ENCODE data around the gene CMTR1. TPM values are rescaled to one million over a fixed set of nuclear protein-coding genes. Genes with fewer than 3 reads are reported as not detected.
A peak's percentile ranks its signal among the peaks of the same experiment; 100 is the strongest.

Gene CMTR1
- total RNA-seq, 1 donor from 2014 or later = 28.1 TPM

GRCh38 chr6:37432590-37432915 is 468 bp upstream of the CMTR1 start:
- H3K36me3 Mint-ChIP-seq (ENCODE audit: low read depth) = peaks cover 5% of the 10 kb centered on the region
- DNase-seq (ENCODE audit: low spot score) = no peak
- H3K4me1 Mint-ChIP-seq (ENCODE audit: low read depth) = peaks cover 25% of the 10 kb centered on the region
- peaks cover 7% of the 10 kb centered on the region for H3K9me3 Mint-ChIP-seq (ENCODE audit: low read depth)
- peaks cover 8% of the 10 kb centered on the region for H3K27me3 Mint-ChIP-seq (ENCODE audit: low read depth)
- peak overlapping the region; percentile 84 for H3K4me3 Mint-ChIP-seq (ENCODE audit: unreplicated experiment)
- peak overlapping the region; percentile 73 for H3K27ac Mint-ChIP-seq (ENCODE audit: unreplicated experiment)
- no peak for TF ChIP-seq CTCF (IDR thresholded peaks at IDR 0.05)

GRCh38 chr6:37433657-37434271 is 743 bp downstream of the CMTR1 start:
- H3K4me1 Mint-ChIP-seq (ENCODE audit: low read depth) = peaks cover 25% of the 10 kb centered on the region
- H3K36me3 Mint-ChIP-seq (ENCODE audit: low read depth) = peaks cover 9% of the 10 kb centered on the region
- peak overlapping the region; percentile 73 for H3K27ac Mint-ChIP-seq (ENCODE audit: unreplicated experiment)
- no peak for DNase-seq (ENCODE audit: low spot score)
- peaks cover 3% of the 10 kb centered on the region for H3K9me3 Mint-ChIP-seq (ENCODE audit: low read depth)
- peaks cover 2% of the 10 kb centered on the region for H3K27me3 Mint-ChIP-seq (ENCODE audit: low read depth)
- H3K4me3 Mint-ChIP-seq (ENCODE audit: unreplicated experiment) = peak overlapping the region; percentile 84
- no peak for TF ChIP-seq CTCF (IDR thresholded peaks at IDR 0.05)

- peaks cover 25% of the 10 kb centered on the region for H3K4me1 Mint-ChIP-seq (ENCODE audit: low read depth)
- H3K36me3 Mint-ChIP-seq (ENCODE audit: low read depth) = peaks cover 10% of the 10 kb centered on the region
- no peak overlapping the region for H3K27ac Mint-ChIP-seq (ENCODE audit: unreplicated experiment)
- no peak for DNase-seq (ENCODE audit: low spot score)
- no peaks in the 10 kb centered on the region for H3K9me3 Mint-ChIP-seq (ENCODE audit: low read depth)
- TF ChIP-seq CTCF (IDR thresholded peaks at IDR 0.05) = no peak
- no peak overlapping the region for H3K4me3 Mint-ChIP-seq (ENCODE audit: unreplicated experiment)
- no peaks in the 10 kb centered on the region for H3K27me3 Mint-ChIP-seq (ENCODE audit: low read depth)
These were observed 2.4 kb downstream of the CMTR1 start for GRCh38 chr6:37435373-37435772.

GRCh38 chr6:37435816-37436215 is 2.8 kb downstream of the CMTR1 start:
- Mint-ChIP-seq H3K9me3 (ENCODE audit: low read depth) (no peaks in the 10 kb centered on the region), H3K36me3 (ENCODE audit: low read depth) (peaks cover 10% of the 10 kb centered on the region), H3K27me3 (ENCODE audit: low read depth) (no peaks in the 10 kb centered on the region), H3K4me1 (ENCODE audit: low read depth) (peaks cover 25% of the 10 kb centered on the region), H3K27ac (ENCODE audit: unreplicated experiment) (no peak overlapping the region), H3K4me3 (ENCODE audit: unreplicated experiment) (no peak overlapping the region)
- peak; percentile 34 for TF ChIP-seq CTCF (IDR thresholded peaks at IDR 0.05)
- no peak for DNase-seq (ENCODE audit: low spot score)

- no peak for TF ChIP-seq CTCF (IDR thresholded peaks at IDR 0.05)
- peaks cover 21% of the 10 kb centered on the region for H3K4me1 Mint-ChIP-seq (ENCODE audit: low read depth)
- H3K27ac Mint-ChIP-seq (ENCODE audit: unreplicated experiment) = no peak overlapping the region
- H3K36me3 Mint-ChIP-seq (ENCODE audit: low read depth) = peaks cover 12% of the 10 kb centered on the region
- no peak overlapping the region for H3K4me3 Mint-ChIP-seq (ENCODE audit: unreplicated experiment)
- H3K27me3 Mint-ChIP-seq (ENCODE audit: low read depth) = no peaks in the 10 kb centered on the region
- no peaks in the 10 kb centered on the region for H3K9me3 Mint-ChIP-seq (ENCODE audit: low read depth)
- DNase-seq (ENCODE audit: low spot score) = no peak
These were observed 5.9 kb downstream of the CMTR1 start for GRCh38 chr6:37438930-37439329.

All from chondrocyte (in vitro differentiated cells).